DMS 273 treated with DMSO at 0.1 percent for 48 hours (cell line): ENCODE measurements around the gene CERCAM.
"Not testable (repeated sequence)": the region's sequence is repeated elsewhere in the genome, so short reads cannot be mapped to it uniquely, and the experiment has no call there.

Experiments
- DNase-seq: peaks from one replicate; lab custom pipeline; 2025; lab: John Stamatoyannopoulos, UW

The CERCAM gene

DNA sequence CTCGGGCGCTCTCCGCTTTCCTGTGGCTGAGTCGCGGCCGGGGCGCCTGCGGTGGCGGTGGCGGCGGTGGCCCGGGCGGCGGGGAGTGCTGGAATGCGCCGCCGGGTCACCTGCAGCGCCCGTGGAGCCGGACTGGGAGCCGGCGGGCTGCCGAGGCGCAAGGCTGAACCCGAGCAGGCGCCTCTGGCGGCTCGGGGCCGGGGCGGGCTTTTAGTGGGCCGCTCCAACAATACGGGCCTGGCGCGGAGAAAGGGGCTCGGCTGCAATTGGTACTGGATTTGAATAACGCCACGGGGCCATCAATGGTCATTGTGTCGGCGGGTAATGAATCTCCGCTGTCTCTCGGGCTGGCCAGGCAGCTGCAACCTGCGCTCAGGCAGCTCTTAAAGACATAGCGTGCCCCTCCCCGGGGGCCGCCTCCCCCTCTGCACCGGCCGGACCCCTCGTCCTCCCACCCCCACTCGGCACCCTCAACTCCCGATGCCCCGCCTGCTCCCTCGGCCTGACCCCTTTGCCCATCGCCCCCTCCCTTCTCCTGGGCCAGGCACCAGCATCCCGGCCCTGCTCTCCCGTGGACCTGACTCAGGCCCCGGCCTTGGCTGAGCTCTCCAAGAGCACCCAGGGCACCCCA is 27.4 kb upstream of the CERCAM start:
- DNase-seq: no peak

DNA sequence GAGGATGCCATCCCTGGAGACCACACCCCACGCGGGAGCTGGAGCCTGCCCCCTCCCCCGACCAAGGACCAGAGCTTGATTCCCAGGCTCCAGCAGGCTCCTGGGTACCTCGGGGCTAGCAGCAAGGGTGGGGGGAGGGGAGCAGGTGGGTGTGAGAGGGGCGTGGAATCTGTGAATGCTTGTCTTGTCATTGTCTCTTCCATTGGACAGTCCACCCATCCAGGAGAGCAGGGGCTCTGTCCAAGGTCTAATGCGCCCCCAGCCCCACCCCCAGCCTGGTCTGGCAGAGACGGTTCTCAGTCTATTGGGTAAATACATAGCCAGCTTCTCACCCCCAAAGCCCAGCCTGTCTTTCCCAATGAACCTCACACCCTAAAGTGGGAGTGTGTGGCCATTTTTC is 26.7 kb upstream of the CERCAM start:
- DNase-seq: no peak

GRCh38 chr9:128394379-128395168 is 26.1 kb upstream of the CERCAM start:
- no peak for DNase-seq

- no peak for DNase-seq
Measured at GRCh38 chr9:128396970-128397613, 23.6 kb upstream of the CERCAM start.

GRCh38 chr9:128397831-128398230 is 22.8 kb upstream of the CERCAM start:
- DNase-seq: no peak

DNA sequence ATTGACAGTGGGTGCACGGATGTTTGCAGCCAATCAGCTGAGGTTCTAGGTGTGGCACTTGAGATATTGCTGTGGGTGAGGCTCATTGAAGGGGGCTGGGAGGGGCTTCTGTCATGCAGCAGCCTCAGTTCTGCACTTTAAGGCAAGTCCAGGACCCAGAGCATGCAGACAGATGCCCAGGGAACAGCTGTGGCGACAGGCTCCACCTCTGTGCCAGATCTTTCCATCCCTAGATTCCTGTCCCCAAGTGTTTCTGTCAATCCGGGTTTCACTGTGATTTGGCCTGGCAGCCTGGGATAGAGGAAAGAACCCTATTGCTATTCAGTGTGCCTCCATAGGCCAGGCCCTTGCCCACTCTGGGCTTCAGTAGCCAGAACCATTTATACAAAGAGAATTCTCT is 20.8 kb upstream of the CERCAM start:
- no peak for DNase-seq

GRCh38 chr9:128404560-128404959 is 16.1 kb upstream of the CERCAM start:
- DNase-seq: no peak

DNA sequence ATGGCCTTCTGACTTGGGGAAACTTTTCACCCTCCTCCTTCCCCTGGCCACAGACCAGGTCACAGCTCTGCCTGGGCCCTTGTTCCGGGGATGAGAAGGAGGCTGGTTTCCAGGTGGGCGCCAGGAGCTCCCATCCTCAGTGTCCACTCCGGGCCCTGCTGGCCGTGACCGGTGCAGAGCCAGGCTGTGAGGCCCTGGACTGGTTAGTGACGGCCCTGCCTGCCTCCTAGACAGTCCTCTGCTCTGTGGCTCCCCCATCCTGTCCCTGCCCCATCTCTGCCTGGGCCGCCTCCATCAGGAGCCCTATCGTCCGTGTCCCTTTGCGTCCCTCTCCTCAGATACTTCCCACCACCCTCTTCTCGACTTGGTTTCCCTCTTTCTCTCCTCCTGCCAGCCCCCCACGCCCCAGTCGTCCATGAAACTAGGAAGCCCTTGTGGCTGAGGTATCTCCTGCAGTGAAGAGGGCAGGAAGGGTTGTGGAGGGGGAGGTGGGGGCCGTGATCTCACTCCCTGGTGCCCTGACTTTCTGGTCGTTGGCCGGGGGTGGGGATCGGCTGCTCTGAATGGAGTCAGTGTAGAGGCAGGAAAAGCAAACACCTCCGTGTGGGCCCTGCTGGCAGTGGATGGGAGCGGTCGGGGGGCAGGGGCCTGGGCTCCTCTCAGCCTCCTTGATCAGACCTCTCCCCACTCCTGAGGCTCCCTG is 15.4 kb upstream of the CERCAM start:
- no peak for DNase-seq

- no peak for DNase-seq
Measured at GRCh38 chr9:128405780-128406171, 14.9 kb upstream of the CERCAM start.

GRCh38 chr9:128406848-128407391 is 13.7 kb upstream of the CERCAM start:
- DNase-seq: no peak

- no peak for DNase-seq
Measured at GRCh38 chr9:128408963-128409431, 11.7 kb upstream of the CERCAM start.

GRCh38 chr9:128409450-128409849 is 11.2 kb upstream of the CERCAM start:
- DNase-seq: no peak

DNA sequence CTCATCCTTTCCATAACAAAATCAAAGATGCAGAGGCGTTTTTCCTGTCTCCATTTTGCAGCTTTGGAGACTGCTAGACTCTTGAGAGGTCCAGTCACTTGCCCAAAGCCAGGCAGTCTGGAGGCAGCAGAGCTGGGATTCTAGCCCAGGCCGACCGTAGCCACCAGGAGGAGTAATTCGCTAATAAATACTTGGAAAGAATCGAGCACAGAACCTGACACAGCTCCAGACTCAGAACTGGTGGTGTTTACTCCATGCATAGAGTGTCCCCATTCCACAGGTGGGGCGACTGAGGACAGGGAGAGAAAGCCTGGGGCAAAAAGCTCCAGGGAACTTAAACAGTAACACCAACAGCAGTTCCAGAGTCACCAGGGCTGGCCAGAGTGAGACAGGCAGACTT is 10.7 kb upstream of the CERCAM start:
- DNase-seq: no peak

DNA sequence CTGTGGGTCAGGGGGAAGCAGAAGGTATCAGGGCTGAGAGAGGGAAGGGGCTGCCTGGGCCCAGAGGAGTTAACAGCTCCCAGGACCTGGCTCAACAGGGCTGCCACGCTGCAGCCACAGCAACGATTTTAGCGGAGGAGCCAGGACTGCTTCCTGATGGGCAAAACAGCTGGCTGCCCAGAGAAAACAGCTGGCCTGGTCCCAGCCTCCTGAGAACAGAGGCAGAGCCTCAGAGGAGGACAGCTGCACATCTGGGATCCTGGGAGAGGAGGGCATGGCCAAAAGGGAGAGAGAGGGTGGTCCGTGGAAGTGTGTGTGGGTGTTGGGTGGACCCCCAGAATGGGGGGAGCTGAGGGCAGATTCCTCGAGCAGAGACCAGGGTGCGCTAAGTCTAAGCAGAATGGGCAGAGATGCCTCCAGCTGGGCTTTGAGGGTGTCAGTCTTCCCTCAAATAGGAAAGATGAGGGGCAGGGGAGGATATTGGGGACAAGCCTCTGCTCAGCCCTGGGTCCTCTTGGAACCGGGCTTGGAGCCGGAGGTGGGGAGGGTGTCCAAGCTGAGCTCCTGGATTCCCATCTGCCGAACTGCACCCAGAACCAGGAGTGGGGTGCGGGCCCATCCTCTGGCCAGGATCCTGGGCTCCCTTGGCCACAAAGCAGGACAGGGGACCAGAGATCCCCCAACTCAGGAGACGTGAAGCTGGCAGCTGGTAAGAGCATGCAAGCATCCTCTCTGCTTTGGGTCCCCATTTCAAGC is 9.1 kb upstream of the CERCAM start:
- DNase-seq: no peak

- DNase-seq: peak; percentile 55
Measured at GRCh38 chr9:128412120-128412790, 8.4 kb upstream of the CERCAM start.

GRCh38 chr9:128413728-128414127 is 6.9 kb upstream of the CERCAM start:
- not testable (repeated sequence) for DNase-seq

DNA sequence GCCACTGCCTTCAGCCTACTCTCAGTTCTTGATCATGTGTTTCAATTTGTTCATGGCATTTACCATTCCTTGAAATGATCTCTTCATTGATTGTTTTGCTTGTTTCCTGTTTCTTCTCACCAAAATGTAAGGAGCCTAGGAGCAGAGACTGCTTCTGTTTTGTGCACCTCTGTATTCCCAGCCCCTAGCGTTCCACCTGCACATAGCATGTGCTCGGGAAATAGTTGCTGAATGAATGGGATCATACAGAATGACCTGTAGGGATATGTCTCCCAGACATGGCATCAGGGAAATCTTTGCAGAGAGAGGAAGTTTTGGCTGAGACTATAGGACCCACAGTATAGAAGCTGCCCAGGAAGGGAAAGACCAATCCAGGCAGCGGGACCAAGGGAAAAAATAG is 6.2 kb upstream of the CERCAM start:
- DNase-seq: no peak

- DNase-seq: no peak
Measured at GRCh38 chr9:128415281-128415680, 5.4 kb upstream of the CERCAM start.

DNA sequence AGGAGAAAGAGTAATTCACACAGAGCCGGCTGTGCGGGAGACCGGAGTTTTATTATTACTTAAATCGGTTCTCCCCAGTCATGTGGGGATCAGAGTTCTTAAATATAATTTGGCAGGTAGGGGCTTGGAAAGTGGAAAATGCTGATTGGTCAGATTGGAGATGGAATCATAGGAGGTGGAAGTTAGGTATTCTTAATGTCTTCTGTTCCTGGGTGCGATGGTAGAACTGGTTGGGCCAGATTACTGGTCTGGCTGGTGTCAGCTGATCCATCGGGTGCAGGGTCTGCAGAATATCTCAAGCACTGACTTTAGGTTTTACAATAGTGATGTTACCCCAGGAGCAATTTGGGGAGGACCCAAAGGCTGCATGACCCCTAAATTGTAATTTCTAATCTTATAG is 4.6 kb upstream of the CERCAM start:
- DNase-seq: no peak

- DNase-seq: no peak
Measured at GRCh38 chr9:128416432-128417019, 4.1 kb upstream of the CERCAM start.
